ENCODE results near the gene C9orf72. TPM values are rescaled to one million over a fixed set of nuclear protein-coding genes. Genes with fewer than 3 reads are reported as not detected.

Gene C9orf72
- total and polyA plus RNA-seq, 8 donors: 3.6 to 9.5 (median 7.3) TPM

DNA sequence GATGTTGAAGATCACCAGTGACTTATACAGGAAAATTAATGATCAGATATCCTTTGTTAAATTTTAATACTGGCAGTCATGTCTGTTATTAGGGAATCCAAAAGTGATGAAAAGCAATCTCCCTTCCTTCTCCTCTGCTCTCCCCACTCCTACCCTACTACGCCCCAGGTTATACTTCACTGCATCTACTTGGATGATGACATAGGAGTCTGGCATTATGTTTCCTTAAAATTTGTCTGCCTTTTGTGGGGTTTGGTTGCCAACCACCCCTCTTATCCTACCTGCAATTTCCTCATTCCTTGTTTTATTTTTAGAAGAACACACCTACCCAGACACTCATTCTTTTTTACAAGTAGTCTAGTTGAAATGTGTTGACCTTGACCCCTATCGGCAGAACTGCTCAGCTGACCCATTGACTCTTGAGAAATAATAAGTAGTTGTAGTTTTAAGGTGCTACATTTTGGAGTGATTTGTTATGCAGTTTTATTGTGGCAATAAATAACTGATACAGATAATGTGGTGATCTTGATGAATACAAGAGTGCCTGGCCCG is 38.5 kb downstream of the C9orf72 start:
- TF ChIP-seq, protein P1, sequence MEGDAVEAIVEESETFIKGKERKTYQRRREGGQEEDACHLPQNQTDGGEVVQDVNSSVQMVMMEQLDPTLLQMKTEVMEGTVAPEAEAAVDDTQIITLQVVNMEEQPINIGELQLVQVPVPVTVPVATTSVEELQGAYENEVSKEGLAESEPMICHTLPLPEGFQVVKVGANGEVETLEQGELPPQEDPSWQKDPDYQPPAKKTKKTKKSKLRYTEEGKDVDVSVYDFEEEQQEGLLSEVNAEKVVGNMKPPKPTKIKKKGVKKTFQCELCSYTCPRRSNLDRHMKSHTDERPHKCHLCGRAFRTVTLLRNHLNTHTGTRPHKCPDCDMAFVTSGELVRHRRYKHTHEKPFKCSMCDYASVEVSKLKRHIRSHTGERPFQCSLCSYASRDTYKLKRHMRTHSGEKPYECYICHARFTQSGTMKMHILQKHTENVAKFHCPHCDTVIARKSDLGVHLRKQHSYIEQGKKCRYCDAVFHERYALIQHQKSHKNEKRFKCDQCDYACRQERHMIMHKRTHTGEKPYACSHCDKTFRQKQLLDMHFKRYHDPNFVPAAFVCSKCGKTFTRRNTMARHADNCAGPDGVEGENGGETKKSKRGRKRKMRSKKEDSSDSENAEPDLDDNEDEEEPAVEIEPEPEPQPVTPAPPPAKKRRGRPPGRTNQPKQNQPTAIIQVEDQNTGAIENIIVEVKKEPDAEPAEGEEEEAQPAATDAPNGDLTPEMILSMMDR (IDR thresholded peaks at IDR 0.05): no peak
- WGBS, 2 donors: 58 to 62% methylated on average over 3 of the region's 3 CpGs
- Histone ChIP-seq H3K27ac (no peak overlapping the region), H3K4me1 (peaks cover 4 to 23% (median 6%) of the 10 kb centered on the region in 3 donors), H3K9me3 (no peaks in the 10 kb centered on the region), H3K27me3 (no peaks in the 10 kb centered on the region), H3K4me3 (no peak overlapping the region), H3K36me3 (no peaks in the 10 kb centered on the region)
- intact Hi-C loops (cut with DNase I): loop anchor here in 2 of 3 donors (5.0 to 10.0 kb wide), 2 partner anchors 197 to 200 kb away; no protein-coding TSS in a partner anchor
- DNase-seq (no peak), FAIRE-seq (no peak), ATAC-seq (no peak)

DNA sequence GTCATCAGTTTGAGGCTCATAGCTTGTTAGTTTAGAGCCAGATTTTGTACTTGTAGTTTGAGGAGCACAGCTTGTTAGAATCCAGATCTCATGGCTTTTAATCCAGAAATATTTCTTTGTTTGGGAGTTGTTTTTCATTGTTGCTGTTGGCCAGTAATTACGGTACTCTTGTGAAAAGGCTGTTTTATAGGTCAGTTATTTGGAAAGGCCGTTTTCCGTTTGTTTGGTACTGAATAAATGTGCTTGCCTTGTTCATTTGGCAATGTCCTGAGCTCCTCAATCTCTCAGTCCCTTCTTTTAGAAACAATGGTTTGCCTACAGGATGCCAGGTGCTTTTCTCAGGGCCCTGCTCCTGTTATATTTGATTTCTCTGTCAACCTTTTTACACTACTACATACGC is 39.1 kb downstream of the C9orf72 start:
- no peak for FAIRE-seq

DNA sequence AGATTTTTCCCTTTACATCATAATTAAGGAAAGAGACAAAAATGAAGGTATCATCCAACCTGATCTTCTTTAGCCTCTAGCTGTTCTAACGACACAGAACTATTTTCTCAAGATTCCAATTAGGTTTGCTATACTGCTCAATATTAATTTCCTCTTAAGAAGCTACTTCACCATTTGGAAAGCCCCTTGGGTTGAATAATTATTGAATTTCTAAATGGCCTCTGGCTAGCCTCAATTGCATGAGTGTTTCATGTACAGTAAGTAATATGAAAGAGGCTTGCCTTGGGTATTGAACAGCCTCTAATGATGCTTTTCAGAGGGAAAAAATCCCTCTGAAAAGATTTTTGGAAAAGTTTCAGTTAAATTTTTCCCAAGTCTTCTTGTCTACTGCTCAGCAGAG is 40.0 kb downstream of the C9orf72 start:
- no peak overlapping the region for H3K27ac ChIP-seq
- no peak overlapping the region for H3K4me3 ChIP-seq
- TF ChIP-seq, protein P1 (IDR thresholded peaks at IDR 0.05): no peak
- peaks cover 0 to 10% (median 0%) of the 10 kb centered on the region in 3 donors for H3K4me1 ChIP-seq
- no peak for ATAC-seq
- intact Hi-C loops (cut with DNase I): loop anchor here in 2 of 3 donors (5.0 to 10.0 kb wide), 2 partner anchors 196 to 199 kb away; no protein-coding TSS in a partner anchor
- no peaks in the 10 kb centered on the region for H3K9me3 ChIP-seq
- no peaks in the 10 kb centered on the region for H3K36me3 ChIP-seq
- DNase-seq: no peak
- WGBS, 2 donors: 89 to 94% methylated on average over 1 of the region's 1 CpG
- FAIRE-seq: no peak
- no peaks in the 10 kb centered on the region for H3K27me3 ChIP-seq

More for the DNA sequence above, 39.1 kb downstream of the C9orf72 start:
- H3K4me3 ChIP-seq: no peak overlapping the region
- H3K27me3 ChIP-seq: no peaks in the 10 kb centered on the region
- WGBS, 2 donors: 54 to 56% methylated on average over 4 of the region's 4 CpGs
- intact Hi-C loops (cut with DNase I): loop anchor here in 2 of 3 donors (5.0 to 10.0 kb wide), 2 partner anchors 197 to 199 kb away; no protein-coding TSS in a partner anchor
- no peak for ATAC-seq
- H3K4me1 ChIP-seq: peaks cover 0 to 17% (median 0%) of the 10 kb centered on the region in 3 donors
- TF ChIP-seq, protein P1 (IDR thresholded peaks at IDR 0.05): no peak
- no peaks in the 10 kb centered on the region for H3K36me3 ChIP-seq
- H3K27ac ChIP-seq: no peak overlapping the region
- DNase-seq: no peak
- H3K9me3 ChIP-seq: no peaks in the 10 kb centered on the region

DNA sequence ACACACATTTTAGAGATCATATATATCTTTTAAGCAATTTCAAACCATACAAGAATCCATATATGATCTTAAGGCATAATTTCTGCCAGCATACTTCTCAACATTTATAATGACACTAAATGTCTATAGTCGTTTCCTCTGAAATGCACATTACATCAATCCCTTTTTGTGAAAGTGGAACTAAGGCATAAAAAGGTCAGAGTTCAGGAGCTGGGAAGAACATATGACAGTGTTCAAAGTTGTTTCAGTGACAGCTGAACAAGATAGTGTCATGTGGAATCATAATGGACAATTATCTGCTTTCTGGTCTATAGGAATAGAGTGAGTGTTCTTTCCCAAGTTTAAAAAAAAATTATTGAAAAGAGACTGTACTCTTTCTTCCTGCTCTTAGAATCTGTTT is 41.2 kb downstream of the C9orf72 start:
- DNase-seq (no peak), FAIRE-seq (no peak), ATAC-seq (no peak)
- Histone ChIP-seq H3K4me1 (peaks cover 0 to 14% (median 0%) of the 10 kb centered on the region in 3 donors), H3K27ac (no peak overlapping the region), H3K4me3 (no peak overlapping the region), H3K9me3 (no peaks in the 10 kb centered on the region), H3K36me3 (no peaks in the 10 kb centered on the region), H3K27me3 (no peaks in the 10 kb centered on the region)
- WGBS, 2 donors: 76 to 78% methylated on average over 1 of the region's 1 CpG
- intact Hi-C loops (cut with DNase I): loop anchor here in 2 of 3 donors (5.0 to 10.0 kb wide), 2 partner anchors 195 to 197 kb away; no protein-coding TSS in a partner anchor
- TF ChIP-seq, protein P1 (IDR thresholded peaks at IDR 0.05): no peak

All from pancreas (tissue), 10 donors.